GM12878 (cell line): ENCODE results near the gene ASGR1. TPM values are rescaled to one million over a fixed set of nuclear protein-coding genes. Genes with fewer than 3 reads are reported as not detected.

ENCODE experiments used
- ATAC-seq: fragments of 200-7000 bp; cut with Tn5 transposase; 3 replicates; pipeline ENCODE4 v1.9.1; 2020; ENCODE audit warnings: mild to moderate bottlenecking, moderate library complexity
- BruUV-seq: library from RNA; stranded (reverse); fragments of 400-500 nt; replicated peaks from 2 replicates; lab custom pipeline; 2021; lab: Mats Ljungman, UMichigan
- CTCF ChIA-PET: fragments of 300-600 bp; sonication (Branson Sonifier 250); formaldehyde crosslinking; extraction: SDS; loops from one replicate; lab custom pipeline; 2021; ENCODE audit warnings: inconsistent platforms; lab: Yijun Ruan, JAX
- POLR2A ChIA-PET: fragments of 350-600 bp; formaldehyde crosslinking; extraction: SDS; loops from one replicate; lab custom pipeline; 2021; ENCODE audit warnings: inconsistent platforms; lab: Charles Lee
- RAD21 ChIA-PET: fragments of 300-600 bp; sonication (Branson Sonifier 250); formaldehyde crosslinking; loops from one replicate; lab custom pipeline; 2023; ENCODE audit warnings: antibody characterized with exemption; ENCODE audit not compliant: unreplicated experiment; lab: Charles Lee
- SMC1A ChIA-PET: fragments of 300-600 bp; sonication (Branson Sonifier 250); formaldehyde crosslinking; loops from one replicate; lab custom pipeline; 2023; ENCODE audit not compliant: unreplicated experiment, uncharacterized antibody; lab: Charles Lee
- DNase-seq: peaks from one replicate; pipeline ENCODE4 v3.0.0-alpha.2; 2011; ENCODE audit warnings: low read depth, low spot score
- FAIRE-seq: peaks from 3 replicates; lab custom pipeline; 2011; peaks lifted over from hg19 to GRCh38; lab: Jason Lieb, UNC
- H2AFZ ChIP-seq: 2 replicates; pipeline ENCODE4 v1.6.0; 2011; ENCODE audit warnings: low read depth, low read length, control low read depth; ENCODE audit not compliant: control insufficient read depth
- H3K27ac ChIP-seq: 2 replicates; pipeline ENCODE4 v1.5.1; 2011; ENCODE audit warnings: control low read depth; ENCODE audit not compliant: control insufficient read depth, insufficient read depth
- H3K27me3 ChIP-seq, 2 experiments: replicated peaks in 1 of 2; 2 replicates each; pipeline versions ENCODE4 v1.6.0 to v1.6.1; 2011; ENCODE audit warnings: low read length in 1 of 2; ENCODE audit not compliant: control insufficient read depth in 2 of 2, insufficient read depth in 2 of 2
- H3K36me3 ChIP-seq, 2 experiments: 2 replicates each; pipeline ENCODE4 v1.5.1; 2011; ENCODE audit warnings: low read length in 1 of 2; ENCODE audit not compliant: control insufficient read depth in 2 of 2, insufficient read depth in 2 of 2
- H3K4me1 ChIP-seq: 2 replicates; pipeline ENCODE4 v1.6.1; 2011; ENCODE audit warnings: mild to moderate bottlenecking, low read length, moderate library complexity, mixed read lengths; ENCODE audit not compliant: control insufficient read depth, insufficient read depth
- H3K4me2 ChIP-seq: 2 replicates; pipeline ENCODE4 v1.6.0; 2011; ENCODE audit warnings: control low read depth; ENCODE audit not compliant: control insufficient read depth, insufficient read depth
- H3K4me3 ChIP-seq: fragments of 200-600 bp; sonication (generic); 2 replicates; pipeline ENCODE4 v1.5.1; 2016
- H3K79me2 ChIP-seq: 2 replicates; pipeline ENCODE4 v1.6.0; 2011; ENCODE audit warnings: low read length; ENCODE audit not compliant: control insufficient read depth, insufficient read depth
- H3K9ac ChIP-seq: 2 replicates; pipeline ENCODE4 v1.8.0; 2011; ENCODE audit warnings: low read length, control low read depth, mixed read lengths; ENCODE audit not compliant: control insufficient read depth, insufficient read depth
- H3K9me3 ChIP-seq: replicated peaks from 3 replicates; pipeline ENCODE4 v1.5.1; 2011; ENCODE audit warnings: mild to moderate bottlenecking, low read length; ENCODE audit not compliant: control insufficient read depth, insufficient read depth
- H4K20me1 ChIP-seq: 2 replicates; pipeline ENCODE4 v1.6.0; 2011; ENCODE audit not compliant: control insufficient read depth, insufficient read depth
- EZH2 ChIP-seq: IDR thresholded peaks from 2 replicates; pipeline ENCODE4 v1.6.1; 2012; ENCODE audit warnings: low read depth, mild to moderate bottlenecking, control low read depth, inconsistent platforms, low read length, borderline replicate concordance; ENCODE audit not compliant: control insufficient read depth
- POLR2AphosphoS2 ChIP-seq: IDR thresholded peaks from 2 replicates; pipeline ENCODE4 v1.6.1; 2011; ENCODE audit warnings: low read depth, mild to moderate bottlenecking, low read length, improper control_type of control experiment, moderate library complexity
- RBBP5 ChIP-seq: fragments of 200-600 bp; sonication (generic); conservative IDR thresholded peaks from 2 replicates; pipeline ENCODE4 v1.6.1; 2016
- WGBS: methylation state at CpG from one replicate; pipeline ENCODE4 v1.1.6; 2016; ENCODE audit warnings: low lambda C conversion rate; ENCODE audit not compliant: insufficient replicate concordance, insufficient coverage; ENCODE audit errors: missing lambda C conversion rate; 5-methylcytosine and 5-hydroxymethylcytosine counted together
- in situ Hi-C: fragments of 300-500 bp; cut with MboI; formaldehyde crosslinking; loops from 9 replicates; pipeline ENCODE4 v1.14.3; 2018; ENCODE audit warnings: mixed read lengths
- intact Hi-C: fragments of 100-400 bp; cut with micrococcal nuclease; formaldehyde crosslinking; loops from one replicate; pipeline ENCODE4 v1.14.2; 2022; ENCODE audit not compliant: unreplicated experiment
- polyA plus RNA-seq, 11 experiments: library from polyadenylated mRNA; depleted of rRNA in 4 of 11; unstranded in 6 of 11; stranded (reverse) in 5 of 11; fragments of >200 nt; fragmentation: Nextera tagmentation in 4 of 11; fragmentation: Illumina TruSeq in 1 of 11; extraction: Ambion mirVana in 4 of 11; extraction: Trizol in 1 of 11; gene quantifications; 1 replicate in 1 of 11; 2 replicates in 10 of 11; pipeline versions ENCODE4 v1.2.1 to v1.2.3, GENCODE V29; 2011 to 2016; ENCODE audit warnings: inconsistent platforms in 2 of 11, missing spikeins in 2 of 11, low read depth in 1 of 11
- total RNA-seq, 4 experiments: library from RNA; depleted of rRNA in 3 of 4; stranded (reverse); fragments of >200 nt in 3 of 4; fragmentation: Illumina TruSeq in 1 of 4; extraction: Trizol in 1 of 4; gene quantifications; 2 replicates each; pipeline versions ENCODE4 v1.2.1 to v1.2.3, GENCODE V29; 2013 to 2021
- TF ChIP-seq, protein P1 (sequence below): IDR thresholded peaks from 2 replicates; pipeline ENCODE4 v1.6.1; 2011; ENCODE audit warnings: mild to moderate bottlenecking, low read depth, low read length, moderate library complexity; ENCODE audit not compliant: insufficient replicate concordance
- TF ChIP-seq, protein P2 (sequence below), 3 experiments: IDR thresholded peaks in 2 of 3; conservative IDR thresholded peaks in 1 of 3; 2 replicates each; pipeline ENCODE4 v1.5.1; 2011; ENCODE audit warnings: low read depth in 3 of 3, low read length in 3 of 3, mild to moderate bottlenecking in 3 of 3, control low read depth in 2 of 3, moderate library complexity in 2 of 3, inconsistent platforms in 1 of 3, mixed read lengths in 1 of 3; ENCODE audit not compliant: control insufficient read depth in 2 of 3, insufficient read depth in 1 of 3; ENCODE audit errors: extremely low read depth in 1 of 3

The ASGR1 gene
- total and polyA plus RNA-seq, 10 of the 15 experiments (the other 5 are each of a cell fraction or from before 2014, with no cell fraction given) = 0.06 to 0.34 (median 0.14) TPM; not detected in 6

DNA sequence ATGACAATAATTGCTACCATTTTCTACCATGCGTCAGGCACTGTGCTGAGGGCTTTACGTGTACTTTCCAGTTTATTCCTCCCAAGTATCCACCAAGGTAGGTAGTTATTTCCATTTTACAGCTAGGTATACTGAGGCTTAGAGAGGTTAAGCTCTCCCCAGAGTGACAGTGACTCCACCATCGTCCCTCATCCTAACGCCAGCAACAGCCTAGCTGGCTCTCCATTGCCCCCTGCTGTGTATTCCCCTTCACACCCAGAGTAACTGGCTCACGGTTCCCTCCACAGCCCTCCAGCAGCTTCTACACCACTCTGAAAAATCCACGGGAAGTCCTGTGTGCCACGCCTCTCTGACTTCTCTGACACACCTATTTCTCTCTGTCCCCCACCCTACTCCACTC lies 7.1 kb upstream of the ASGR1 start:
- RAD21 ChIA-PET = no interaction called here
- H3K79me2 ChIP-seq = no peaks in the 10 kb centered on the region
- in situ Hi-C loops = no loop called here
- TF ChIP-seq EZH2 = no peak
- TF ChIP-seq POLR2AphosphoS2 = no peak
- no peak for TF ChIP-seq RBBP5
- TF ChIP-seq, protein P1, sequence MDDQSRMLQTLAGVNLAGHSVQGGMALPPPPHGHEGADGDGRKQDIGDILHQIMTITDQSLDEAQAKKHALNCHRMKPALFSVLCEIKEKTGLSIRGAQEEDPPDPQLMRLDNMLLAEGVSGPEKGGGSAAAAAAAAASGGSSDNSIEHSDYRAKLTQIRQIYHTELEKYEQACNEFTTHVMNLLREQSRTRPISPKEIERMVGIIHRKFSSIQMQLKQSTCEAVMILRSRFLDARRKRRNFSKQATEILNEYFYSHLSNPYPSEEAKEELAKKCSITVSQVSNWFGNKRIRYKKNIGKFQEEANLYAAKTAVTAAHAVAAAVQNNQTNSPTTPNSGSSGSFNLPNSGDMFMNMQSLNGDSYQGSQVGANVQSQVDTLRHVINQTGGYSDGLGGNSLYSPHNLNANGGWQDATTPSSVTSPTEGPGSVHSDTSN = no peak
- TF ChIP-seq, protein P2, sequence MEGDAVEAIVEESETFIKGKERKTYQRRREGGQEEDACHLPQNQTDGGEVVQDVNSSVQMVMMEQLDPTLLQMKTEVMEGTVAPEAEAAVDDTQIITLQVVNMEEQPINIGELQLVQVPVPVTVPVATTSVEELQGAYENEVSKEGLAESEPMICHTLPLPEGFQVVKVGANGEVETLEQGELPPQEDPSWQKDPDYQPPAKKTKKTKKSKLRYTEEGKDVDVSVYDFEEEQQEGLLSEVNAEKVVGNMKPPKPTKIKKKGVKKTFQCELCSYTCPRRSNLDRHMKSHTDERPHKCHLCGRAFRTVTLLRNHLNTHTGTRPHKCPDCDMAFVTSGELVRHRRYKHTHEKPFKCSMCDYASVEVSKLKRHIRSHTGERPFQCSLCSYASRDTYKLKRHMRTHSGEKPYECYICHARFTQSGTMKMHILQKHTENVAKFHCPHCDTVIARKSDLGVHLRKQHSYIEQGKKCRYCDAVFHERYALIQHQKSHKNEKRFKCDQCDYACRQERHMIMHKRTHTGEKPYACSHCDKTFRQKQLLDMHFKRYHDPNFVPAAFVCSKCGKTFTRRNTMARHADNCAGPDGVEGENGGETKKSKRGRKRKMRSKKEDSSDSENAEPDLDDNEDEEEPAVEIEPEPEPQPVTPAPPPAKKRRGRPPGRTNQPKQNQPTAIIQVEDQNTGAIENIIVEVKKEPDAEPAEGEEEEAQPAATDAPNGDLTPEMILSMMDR (IDR thresholded peaks at IDR 0.05 in 2 of 3, conservative IDR thresholded peaks at IDR 0.05 in 1 of 3; ENCODE audit: control insufficient read depth in 2 of 3, extremely low read depth in 1 of 3, insufficient read depth in 1 of 3, low read depth in 3 of 3, low read length in 3 of 3) = peak in 2 of 3 experiments; percentile 36 to 40; a peak in 3 of 6 replicates
- TF ChIP-seq, all 136 proteins: peak for 1
- intact Hi-C loops = no loop called here
- no peaks in the 10 kb centered on the region for H3K36me3 ChIP-seq
- no peak overlapping the region for H3K4me2 ChIP-seq
- 33% methylated on average over 7 of the region's 7 CpGs for WGBS
- POLR2A ChIA-PET = no interaction called here
- no peaks in the 10 kb centered on the region for H3K9me3 ChIP-seq
- no peak overlapping the region for H3K27ac ChIP-seq
- ATAC-seq (peak; percentile 73), FAIRE-seq (no peak), DNase-seq (no peak)
- H4K20me1 ChIP-seq = no peaks in the 10 kb centered on the region
- no peak overlapping the region for H2AFZ ChIP-seq
- CTCF ChIA-PET = interaction anchor here (0.7 to 1.8 kb wide), 3 partner anchors 9 to 141 kb away, joined by 3 to 12 read pairs (median 3); no protein-coding TSS in a partner anchor
- no peaks in the 10 kb centered on the region for H3K27me3 ChIP-seq
- no peak overlapping the region for H3K4me3 ChIP-seq
- BruUV-seq = no TSS peak
- no peaks in the 10 kb centered on the region for H3K4me1 ChIP-seq
- SMC1A ChIA-PET = interaction anchor here (0.6 to 1.4 kb wide), 3 partner anchors 9 to 526 kb away, joined by 3 to 4 read pairs (median 3); no protein-coding TSS in a partner anchor
- H3K9ac ChIP-seq = no peak overlapping the region
